HG02943 (cell line): ENCODE results near the gene CSF3.
"Not testable (repeated sequence)": the region's sequence is repeated elsewhere in the genome, so short reads cannot be mapped to it uniquely, and the experiment has no call there.

ENCODE experiments used
- ATAC-seq: cut with Tn5 transposase; IDR thresholded peaks from one replicate; pipeline ENCODE4 v1.9.1; 2021; ENCODE audit warnings: mild to moderate bottlenecking, low read depth, moderate library complexity; ENCODE audit not compliant: unreplicated experiment

Gene CSF3

DNA sequence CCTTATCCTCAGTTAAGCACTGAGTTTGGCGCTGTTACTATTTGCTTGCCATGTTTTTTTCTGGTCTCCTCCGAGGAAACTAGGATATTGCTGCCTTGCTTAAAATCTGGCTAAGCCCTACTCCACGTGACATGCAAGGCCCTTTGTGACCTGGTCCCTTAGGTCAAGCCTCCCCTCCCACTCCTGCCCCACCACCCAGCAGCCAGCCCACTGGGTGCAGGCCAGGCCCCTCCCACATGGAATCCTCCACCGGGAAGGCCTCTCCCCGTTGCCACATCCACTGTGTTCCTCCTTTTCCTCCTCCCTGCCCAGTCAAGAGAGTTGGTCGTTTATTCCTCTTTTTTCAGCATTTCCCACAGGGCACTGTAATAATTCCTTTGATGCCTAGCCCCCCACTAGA lies 18.4 kb upstream of the CSF3 start:
- no peak for ATAC-seq

DNA sequence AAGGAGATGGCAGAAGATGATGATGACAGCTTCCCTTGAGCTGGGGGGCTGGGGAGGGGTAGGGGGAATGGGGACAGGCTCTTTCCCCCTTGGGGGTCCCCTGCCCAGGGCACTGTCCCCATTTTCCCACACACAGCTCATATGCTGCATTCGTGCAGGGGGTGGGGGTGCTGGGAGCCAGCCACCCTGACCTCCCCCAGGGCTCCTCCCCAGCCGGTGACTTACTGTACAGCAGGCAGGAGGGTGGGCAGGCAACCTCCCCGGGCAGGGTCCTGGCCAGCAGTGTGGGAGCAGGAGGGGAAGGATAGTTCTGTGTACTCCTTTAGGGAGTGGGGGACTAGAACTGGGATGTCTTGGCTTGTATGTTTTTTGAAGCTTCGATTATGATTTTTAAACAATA lies 17.7 kb upstream of the CSF3 start:
- ATAC-seq, result no peak

DNA sequence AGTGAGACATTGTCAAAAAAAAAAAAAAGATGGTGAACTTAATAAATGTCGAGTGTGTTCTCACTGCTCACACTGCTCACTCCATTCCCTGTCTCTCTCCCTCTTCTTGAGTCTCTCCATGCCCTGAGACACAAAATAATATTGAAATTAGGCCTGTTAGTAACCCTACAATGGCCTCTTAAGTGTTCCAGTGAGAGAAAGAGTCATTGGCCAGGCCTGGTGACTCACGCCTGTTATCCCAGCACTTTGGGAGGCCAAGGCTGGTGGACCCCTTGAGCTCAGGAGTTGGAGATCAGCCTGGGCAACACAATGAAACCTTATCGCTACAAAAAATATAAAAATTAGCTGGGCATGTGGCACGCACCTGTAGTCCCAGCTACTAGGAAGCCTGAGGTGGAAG lies 16.2 kb upstream of the CSF3 start:
- ATAC-seq, result no peak

DNA sequence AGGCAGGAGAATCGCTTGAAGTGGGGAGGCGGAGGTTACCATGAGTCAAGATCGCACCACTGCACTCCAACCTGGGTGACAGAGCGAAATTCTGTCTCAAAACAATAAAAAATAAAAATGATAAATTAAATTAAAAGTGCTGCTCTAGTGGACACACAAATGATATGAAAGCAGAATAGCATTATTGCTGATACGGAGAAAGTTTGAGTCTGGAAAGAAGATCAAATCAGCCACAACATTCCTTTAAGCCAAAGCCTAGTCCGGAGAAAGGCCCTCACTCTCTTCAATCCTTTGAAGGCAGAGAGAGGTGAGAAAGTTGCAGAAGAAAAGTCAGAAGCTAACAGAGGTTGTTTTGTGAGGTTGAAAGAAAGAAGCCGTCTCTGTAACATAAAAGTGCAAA lies 15.1 kb upstream of the CSF3 start:
- no peak for ATAC-seq

DNA sequence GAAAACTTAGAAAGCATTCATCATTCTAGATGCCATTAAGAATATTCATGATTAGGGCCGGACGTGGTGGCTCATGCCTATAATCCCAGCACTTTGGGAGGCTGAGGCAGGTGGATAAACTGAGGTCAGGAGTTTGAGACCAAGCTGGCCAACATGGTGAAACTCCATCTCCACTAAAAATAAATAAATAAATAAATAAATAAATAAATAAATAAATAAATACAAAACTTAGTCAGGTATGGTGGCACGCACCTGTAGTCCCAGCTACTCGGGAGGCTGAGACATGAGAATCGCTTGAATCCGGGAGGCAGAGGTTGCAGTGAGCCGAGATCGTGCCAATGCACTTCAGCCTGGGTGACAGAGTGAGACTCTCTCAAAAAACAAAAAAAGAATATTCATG lies 13.9 kb upstream of the CSF3 start:
- ATAC-seq, result not testable (repeated sequence)

DNA sequence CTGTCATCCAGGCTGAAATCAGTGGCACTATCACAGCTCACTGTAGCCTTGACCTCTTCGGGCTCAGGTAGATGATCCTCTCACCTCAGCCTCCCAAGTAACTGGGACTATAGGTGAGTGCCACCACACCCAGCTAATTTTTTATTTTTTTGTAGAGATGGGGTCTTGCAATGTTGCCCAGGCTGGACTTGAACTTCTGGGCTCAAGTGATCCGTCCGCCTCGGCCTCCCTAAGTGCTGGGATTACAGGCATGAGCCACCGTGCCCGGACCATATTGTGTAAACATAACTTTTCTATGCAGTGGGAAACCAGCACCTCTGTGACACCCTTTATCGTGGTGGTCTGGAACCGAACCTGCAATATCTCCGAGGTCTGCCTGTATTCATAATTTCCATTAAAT lies 11.2 kb upstream of the CSF3 start:
- no peak for ATAC-seq

DNA sequence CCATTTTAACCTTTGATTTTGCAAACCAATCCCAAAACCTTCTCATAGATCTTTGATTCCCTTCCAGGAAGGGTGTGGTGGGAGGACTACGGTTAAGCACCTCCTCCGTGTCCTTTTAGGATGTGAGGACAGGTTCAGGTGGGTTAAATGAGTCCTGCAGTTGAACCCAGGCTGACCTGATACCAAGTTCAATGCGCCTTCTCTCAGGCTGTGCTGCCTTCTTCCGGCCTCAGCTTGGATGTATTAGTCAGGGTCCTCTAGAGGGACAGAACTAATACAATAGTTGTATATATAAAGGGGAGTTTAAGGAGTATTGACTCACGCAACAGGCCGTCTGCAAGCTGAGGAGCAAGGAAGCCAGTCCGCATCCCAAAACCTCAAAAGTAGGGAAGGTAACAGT lies 10.5 kb upstream of the CSF3 start:
- ATAC-seq, result no peak

DNA sequence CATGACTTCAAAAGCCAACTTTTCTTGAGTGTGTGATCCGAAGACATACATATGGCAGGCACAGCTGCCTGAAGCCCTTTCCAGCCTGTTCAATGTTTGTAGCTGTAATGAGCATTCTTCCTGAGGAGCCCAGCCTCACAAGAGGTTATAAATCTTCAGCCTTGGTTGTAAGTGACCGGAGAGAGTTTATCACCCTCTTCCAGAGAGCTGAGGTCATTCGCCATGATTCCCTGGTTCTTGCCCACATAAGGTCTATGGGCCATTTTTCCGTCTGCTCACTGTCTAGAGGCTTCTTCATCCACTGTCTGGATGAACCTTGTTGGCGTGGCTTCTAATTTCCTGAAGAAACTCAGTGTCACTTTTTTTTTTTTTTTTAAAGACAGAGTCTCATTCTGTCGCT lies 9.7 kb upstream of the CSF3 start:
- no peak for ATAC-seq

DNA sequence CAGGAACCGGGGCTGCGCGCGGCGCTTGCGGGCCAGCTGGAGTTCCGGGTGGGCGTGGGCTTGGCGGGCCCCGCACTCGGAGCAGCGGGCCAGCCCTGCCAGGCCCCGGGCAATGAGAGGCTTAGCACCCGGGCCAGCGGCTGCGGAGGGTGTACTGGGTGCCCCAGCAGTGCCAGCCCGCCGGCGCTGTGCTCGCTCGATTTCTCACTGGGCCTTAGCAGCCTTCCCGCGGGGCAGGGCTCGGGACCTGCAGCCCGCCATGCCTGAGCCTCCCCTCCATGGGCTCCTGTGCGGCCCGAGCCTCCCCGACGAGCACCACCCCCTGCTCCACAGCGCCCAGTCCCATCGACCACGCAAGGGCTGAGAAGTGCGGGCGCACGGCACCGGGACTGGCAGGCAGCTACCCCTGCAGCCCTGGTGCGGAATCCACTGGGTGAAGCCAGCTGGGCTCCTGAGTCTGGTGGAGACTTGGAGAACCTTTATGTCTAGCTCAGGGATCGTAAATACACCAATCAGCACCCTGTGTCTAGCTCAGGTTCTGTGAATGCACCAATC lies 4.2 kb upstream of the CSF3 start:
- ATAC-seq, result not testable (repeated sequence)

DNA sequence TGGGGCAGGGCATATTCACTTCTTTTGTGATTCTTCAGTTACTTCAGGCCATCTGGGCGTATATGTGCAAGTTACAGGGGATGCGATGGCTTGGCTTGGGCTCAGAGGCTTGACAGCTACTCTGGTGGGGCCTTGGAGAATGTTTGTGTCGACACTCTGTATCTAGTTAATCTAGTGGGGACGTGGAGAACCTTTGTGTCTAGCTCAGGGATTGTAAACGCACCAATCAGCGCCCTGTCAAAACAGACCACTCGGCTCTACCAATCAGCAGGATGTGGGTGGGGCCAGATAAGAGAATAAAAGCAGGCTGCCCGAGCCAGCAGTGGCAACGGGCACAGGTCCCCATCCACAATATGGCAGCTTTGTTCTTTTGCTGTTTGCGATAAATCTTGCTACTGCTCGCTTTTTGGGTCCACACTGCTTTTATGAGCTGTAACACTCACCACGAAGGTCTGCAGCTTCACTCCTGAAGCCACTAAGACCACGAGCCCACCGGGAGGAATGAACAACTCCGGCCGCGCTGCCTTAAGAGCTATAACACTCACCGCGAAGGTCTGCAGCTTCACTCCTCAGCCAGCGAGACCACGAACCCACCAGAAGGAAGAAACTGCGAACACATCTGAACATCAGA lies 3.1 kb upstream of the CSF3 start:
- ATAC-seq, result not testable (repeated sequence)

DNA sequence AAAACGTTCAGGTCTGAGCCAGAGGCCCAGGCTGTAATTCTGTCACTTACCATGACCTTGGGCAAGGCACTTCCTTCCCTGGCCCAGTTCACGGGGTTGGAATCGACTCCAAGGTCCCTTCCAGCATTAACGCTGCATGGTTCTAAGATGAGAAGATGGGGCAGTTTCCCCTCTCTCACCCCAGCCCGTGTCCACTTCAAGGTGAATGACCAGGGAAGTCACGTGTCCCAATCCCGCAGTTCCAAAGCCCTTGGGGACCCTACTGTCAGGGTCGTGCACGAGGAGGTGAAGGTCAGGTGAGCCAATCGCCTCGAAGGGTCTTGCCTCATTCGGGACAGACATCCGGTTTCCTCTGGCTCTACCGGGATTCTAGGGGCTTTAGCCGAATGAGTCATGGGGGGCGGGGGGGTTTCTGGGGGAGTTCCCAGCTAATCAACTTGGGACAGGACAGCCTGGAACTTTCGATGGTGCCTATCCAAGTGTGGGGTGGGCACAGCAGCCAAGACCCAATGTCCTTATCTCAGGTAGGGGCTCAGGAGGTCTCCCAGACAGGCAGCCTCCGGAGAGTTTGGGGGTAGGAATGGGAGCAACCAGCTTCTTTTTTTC lies 762 bp upstream of the CSF3 start:
- no peak for ATAC-seq

DNA sequence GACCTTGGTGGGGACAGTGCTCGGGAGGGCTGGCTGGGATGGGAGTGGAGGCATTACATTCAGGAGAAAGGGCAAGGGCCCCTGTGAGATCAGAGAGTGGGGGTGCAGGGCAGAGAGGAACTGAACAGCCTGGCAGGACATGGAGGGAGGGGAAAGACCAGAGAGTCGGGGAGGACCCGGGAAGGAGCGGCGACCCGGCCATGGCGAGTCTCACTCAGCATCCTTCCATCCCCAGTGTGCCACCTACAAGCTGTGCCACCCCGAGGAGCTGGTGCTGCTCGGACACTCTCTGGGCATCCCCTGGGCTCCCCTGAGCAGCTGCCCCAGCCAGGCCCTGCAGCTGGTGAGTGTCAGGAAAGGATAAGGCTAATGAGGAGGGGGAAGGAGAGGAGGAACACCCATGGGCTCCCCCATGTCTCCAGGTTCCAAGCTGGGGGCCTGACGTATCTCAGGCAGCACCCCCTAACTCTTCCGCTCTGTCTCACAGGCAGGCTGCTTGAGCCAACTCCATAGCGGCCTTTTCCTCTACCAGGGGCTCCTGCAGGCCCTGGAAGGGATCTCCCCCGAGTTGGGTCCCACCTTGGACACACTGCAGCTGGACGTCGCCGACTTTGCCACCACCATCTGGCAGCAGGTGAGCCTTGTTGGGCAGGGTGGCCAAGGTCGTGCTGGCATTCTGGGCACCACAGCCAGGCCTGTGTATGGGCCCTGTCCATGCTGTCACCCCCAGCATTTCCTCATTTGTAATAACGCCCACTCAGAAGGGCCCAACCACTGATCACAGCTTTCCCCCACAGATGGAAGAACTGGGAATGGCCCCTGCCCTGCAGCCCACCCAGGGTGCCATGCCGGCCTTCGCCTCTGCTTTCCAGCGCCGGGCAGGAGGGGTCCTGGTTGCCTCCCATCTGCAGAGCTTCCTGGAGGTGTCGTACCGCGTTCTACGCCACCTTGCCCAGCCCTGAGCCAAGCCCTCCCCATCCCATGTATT lies 1.1 kb downstream of the CSF3 start:
- ATAC-seq, result no peak

DNA sequence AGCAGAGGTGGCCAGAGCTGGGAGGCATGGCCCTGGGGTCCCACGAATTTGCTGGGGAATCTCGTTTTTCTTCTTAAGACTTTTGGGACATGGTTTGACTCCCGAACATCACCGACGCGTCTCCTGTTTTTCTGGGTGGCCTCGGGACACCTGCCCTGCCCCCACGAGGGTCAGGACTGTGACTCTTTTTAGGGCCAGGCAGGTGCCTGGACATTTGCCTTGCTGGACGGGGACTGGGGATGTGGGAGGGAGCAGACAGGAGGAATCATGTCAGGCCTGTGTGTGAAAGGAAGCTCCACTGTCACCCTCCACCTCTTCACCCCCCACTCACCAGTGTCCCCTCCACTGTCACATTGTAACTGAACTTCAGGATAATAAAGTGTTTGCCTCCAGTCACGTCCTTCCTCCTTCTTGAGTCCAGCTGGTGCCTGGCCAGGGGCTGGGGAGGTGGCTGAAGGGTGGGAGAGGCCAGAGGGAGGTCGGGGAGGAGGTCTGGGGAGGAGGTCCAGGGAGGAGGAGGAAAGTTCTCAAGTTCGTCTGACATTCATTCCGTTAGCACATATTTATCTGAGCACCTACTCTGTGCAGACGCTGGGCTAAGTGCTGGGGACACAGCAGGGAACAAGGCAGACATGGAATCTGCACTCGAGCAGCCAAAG lies 2.3 kb downstream of the CSF3 start:
- no peak for ATAC-seq

DNA sequence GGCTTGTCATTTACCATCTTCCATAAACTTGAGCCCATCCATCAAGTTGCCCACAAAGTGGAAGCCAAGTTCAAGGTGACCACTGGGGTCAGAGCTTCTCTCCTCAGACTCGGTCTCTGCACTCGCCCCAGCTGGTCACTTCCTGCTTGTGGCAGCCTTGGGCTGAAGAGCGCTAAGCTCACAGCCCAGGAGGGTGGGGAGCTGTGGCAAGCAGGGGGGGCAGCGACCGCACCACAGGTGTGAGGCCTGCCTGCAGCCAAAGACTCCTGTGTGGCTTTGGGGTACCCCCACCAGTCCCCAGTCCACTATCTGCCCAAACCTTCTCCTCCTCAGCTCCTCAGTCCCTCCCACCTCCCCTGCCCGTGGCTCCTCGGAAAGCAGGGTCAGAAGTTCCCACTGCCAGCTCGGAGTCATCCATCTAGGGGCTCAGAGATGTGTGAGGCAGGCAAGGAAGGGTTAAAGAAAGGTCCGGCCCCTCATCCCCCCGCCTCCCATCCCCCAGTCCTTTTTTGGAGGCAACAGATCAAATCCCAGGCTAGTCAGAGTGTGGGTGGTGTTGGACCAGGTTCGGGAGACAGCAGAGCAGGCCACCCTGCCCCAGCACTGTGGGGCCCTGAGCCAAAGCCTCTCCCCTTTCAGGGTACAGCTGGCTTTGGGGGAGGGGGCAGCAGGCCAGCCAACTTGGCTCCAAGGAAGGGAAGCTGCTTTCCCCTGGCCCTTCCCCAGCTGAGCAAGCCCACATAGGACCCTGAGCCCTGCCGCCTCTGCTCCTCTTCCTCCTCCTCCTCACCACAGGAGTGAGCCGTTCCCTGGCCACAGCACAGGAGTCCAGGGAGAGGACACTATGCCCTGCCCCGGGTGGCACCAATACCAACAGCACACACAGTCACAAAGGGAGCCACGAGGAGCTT lies 3.2 kb downstream of the CSF3 start:
- ATAC-seq, result no peak

DNA sequence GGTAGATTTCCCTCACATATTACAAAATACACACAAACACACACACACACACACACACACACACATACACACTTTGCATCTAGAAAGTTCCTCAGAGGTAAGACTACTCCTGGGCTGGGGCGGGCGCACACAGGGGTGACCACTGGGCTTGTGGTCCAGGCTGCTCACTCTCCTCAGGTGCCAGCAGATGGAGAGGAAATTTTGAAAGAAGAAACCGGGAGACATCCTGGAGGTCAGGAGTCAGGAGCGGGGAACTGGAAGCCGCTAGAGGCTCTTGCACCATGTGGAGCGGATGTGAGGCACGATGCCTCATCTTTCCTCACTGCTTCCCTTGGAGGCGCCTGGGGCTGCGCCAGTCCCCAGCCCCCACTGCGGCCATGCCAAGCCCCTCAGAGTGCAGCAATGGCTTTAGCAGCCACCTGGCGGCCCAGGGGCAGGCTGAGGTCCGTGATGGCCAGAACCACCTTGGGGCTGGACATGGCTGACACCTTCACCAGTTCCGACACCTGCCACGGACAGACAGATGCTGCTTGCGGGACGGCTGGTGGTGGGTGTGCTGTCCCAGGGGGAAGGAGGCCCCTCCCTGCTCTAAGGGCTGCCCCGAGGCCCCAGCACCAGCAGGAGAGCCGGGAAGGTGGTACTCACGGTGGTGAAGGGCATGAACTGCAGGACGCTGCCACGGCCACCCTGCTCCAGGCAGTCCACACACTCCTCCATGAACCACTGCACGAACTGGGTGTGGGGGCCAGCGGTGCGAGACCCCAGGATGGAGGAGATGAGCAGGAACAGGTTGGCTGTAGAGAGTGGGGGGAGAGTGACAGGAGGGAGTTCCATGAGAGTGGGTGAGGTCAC lies 4.1 kb downstream of the CSF3 start:
- ATAC-seq, result no peak

DNA sequence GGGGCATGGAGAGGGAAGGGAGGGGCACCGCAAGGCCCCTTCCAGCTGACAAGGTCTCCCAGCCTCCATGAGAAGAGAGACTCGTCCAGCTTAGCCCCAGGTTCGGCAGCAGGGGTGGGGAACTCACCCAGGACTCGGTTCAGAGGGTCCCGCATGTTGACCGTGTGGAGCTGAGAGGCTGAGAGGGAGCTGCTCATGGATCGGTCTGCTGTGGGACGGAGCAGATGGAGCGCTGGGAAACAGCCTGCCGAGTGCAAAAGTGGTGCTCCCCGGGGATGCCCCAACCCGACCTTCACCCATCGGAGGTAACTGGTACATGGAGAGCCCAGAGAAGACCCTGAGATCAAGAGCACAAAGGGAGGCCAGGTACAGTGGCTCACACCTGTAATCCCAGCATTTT lies 4.9 kb downstream of the CSF3 start:
- ATAC-seq, result no peak

DNA sequence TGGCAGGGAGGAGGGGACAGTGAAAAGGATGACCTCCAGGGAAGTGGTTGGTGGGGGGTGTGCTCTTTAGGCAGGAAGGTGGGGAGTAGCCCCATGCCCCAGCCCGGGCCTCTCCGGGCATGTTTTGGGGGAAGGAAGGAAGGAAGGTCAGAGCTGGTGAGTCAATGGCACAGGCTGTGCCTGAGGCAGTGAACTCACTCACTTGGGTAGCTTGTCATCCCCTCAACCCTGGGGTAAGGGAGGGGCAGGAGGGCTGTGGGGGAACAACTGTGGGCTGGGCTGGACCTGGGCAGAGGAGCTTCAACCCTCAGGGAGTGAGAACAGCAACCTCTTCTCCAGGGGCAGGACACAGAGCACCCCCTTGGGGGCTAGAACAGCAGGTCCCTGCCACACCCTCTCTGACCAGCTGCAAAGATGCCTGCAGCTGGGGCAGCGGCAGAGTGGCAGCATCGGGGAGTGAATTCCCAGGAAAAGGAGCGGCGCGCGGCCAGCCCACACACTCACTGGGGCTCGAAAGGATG lies 6.3 kb downstream of the CSF3 start:
- no peak for ATAC-seq

DNA sequence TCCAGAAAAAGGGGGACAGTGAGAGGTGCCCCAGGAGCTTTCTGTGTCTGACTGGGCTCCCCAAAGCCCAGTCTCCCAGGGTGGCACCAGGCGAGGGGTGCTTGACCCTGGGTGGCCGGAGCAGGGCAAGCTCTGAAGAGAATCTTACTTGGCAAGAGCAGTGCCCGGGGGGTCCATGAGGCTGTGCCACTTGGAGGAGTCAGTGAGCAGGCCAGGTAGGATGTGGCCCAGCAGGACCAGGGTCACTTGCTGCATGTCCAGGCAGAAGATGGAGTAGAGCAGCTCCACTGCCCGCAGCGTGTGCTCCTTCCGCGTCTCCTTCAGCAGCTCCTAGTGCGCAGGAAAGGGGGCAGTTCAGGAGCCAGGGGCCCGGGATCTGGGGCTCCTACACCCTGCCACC lies 7.3 kb downstream of the CSF3 start:
- no peak for ATAC-seq
